Fibroblast of skin of left biceps (primary cell): Measurements from ENCODE around the gene DNAH11.
"Not testable (repeated sequence)": the region's sequence is repeated elsewhere in the genome, so short reads cannot be mapped to it uniquely, and the experiment has no call there.

Experiments used
- DNase-seq, 2 experiments: peaks; one replicate each; pipeline ENCODE4 v3.0.0-alpha.2; 2013; ENCODE audit warnings: low read depth in 2 of 2

DNAH11 gene

DNA sequence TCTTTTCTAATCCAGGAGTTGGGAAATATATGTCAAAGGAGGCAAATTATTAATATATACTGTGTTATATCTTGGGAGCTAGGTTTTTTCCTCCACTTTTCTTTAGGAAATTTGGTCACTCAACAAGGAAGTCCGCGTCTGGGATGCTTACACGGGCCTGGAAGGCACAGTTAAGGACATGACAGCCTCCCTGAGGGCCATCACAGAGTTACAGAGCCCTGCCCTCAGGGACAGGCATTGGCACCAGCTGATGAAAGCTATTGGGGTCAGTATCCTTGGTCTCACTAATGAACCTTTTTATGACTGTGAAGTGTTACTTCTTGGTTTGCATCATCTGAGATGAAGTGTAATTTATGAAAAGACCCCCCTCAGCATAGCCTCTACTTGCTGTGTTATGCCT lies 74.7 kb downstream of the DNAH11 start:
- no peak for DNase-seq

DNA sequence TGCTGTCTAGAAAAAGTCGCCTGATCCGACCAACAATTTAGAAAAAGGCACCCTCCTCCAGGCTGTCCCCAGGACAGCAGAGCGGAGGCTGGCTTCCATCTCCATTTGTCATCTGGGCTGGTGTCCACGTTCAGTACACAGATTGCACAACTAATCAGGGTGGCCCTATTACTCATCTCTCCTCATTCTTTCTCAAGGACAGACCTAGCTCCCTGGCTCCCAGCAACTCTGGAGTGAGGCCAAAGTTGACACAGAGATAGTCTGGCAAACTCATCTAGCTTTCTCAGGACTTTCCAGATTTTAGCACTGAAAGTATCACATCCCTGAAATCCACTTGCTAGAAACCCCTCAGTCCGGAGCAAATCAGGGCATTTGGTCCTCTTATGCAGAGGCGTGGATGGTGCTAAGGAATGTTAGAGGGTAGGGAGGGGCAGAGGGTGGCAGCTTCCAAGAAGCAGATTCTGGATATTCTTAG lies 75.1 kb downstream of the DNAH11 start:
- peak in 1 of 2 experiments; percentile 9 for DNase-seq

- DNase-seq = no peak
Measured at GRCh38 chr7:21618706-21619105, 75.9 kb downstream of the DNAH11 start.

DNA sequence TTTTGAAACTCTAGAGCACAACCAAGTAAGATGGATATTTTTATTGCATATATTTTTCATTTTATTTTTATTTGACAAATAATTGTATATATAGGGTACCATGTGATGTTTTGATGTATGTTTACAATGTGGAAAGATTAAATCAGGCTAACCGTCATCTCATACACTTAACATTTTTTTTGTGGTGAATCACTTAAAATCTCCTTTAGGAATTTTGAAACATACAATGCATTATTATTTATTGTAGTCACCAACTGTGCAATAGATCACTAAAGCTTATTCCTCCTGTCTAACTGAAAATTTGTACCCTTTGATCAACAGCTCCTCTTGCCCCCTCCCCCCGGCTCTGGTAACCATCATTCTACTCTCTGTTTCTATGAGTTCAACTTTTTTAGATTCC lies 77.2 kb downstream of the DNAH11 start:
- DNase-seq = no peak

GRCh38 chr7:21624320-21624719 lies 81.5 kb downstream of the DNAH11 start:
- no peak for DNase-seq

DNA sequence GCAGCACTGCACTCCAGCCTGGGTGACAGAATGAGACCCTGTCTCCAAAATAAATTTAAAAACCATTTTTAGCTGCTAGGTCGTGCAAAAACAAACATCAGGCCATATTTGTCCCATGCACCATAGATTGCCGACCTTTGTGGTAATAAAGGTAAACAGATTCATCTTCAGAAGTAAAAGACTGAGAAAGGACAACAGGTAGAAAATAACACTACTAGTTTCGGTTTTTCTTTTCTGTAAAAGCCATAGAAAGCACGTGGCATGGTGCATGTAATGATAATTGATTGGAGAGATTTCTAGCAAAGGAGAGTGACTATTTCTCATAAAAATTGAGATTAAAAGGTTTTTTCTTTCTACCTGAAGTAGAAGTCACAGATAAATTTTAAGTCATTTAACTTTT lies 93.9 kb downstream of the DNAH11 start:
- no peak for DNase-seq

- no peak for DNase-seq
Measured at GRCh38 chr7:21639206-21639868, 96.5 kb downstream of the DNAH11 start.

DNA sequence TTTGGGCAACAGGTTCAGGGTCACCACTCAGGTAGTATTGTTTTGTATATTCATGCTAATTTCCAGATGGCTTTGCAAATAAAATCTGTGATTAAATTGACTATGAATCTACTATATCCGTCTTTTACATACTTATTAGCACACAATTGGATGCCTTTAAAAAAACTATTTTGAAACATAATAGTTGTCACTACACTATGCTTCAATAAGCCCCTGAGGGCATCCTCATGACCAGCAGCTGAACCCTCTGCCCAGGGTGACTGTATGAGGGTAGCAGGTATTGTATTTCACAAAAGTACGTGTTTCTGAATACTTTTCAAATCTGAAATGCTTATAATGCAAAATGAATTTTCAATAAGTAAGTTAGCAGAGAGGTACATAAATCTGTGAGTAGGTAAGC lies 97.3 kb downstream of the DNAH11 start:
- DNase-seq = no peak

DNA sequence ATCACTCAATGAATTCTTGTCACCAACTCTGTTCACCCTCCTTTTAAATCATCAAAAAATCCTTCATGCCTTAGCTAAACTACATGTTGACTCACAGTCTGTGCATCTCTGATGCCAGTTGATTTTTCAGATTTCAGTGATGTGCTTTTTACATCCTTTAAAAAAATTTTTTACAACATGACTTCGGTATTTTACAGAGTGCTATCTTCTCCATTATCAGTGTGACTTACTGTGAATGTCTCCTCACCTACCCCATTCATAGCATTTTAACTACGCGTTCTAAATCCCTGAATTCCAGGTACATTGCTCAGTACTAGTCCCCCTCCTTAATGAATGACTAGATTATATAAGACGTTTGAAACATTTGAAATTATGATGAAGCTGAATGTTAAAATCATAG lies 98.7 kb downstream of the DNAH11 start:
- DNase-seq = no peak

GRCh38 chr7:21642422-21642821 lies 99.6 kb downstream of the DNAH11 start:
- DNase-seq = no peak

DNA sequence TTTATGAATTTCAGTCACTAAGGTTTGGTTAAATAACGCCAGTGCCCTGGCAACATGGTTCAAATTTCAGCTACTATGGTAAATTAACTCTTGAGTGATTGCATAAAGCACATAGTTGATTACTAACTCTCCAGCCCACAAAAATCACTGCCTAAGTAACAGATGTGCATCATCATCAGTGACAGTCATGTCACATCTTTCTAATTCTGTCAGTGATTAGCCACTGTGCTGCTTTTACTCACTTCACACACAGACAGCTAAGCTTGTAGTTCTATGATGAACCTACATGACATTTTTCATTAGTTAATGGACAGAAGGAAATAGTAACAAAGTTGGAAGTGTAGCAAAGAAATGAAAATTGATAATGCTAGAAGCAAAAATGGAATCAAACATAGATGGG lies 108.9 kb downstream of the DNAH11 start:
- DNase-seq = no peak

DNA sequence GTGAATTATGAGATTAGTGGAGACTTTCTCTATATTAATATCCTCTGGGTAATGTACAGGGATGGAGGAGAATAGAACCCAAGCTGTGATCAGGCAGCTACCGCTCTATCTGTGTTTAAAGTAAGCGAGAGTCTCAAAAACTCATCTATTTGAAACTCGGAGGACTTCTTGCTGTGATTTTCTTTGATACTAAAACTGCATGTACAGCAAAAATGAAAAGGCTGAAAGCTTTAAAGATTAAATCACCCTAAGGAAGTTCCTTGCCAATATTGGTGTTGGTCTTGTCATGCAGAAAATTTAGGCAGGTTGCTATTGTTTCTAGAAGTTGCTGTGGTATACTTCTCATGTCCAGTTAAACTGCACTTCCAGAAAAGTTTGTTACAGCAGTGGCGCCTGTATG lies 110.8 kb downstream of the DNAH11 start:
- DNase-seq = no peak

GRCh38 chr7:21656081-21656480 lies 113.2 kb downstream of the DNAH11 start:
- no peak for DNase-seq

DNA sequence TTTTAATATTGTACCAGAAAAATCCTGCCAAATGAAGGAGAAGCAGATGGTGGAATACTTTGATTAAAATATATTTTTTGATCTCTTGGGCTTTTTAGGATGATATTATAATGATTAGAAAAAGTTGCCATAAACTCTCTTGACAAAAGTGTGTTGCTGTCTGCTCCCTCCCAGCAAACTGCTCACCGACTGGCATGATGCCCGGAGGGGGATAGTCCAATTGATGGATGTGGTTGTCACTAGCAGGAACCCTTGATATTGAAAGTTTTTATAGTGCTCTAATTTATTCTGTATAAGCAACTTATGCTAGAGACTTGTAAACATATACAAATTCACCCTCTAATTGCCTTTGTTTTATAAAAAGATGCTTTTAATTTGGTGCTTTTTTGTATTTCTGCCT lies 114.0 kb downstream of the DNAH11 start:
- no peak for DNase-seq

- DNase-seq = no peak
Measured at GRCh38 chr7:21670496-21670895, 127.7 kb downstream of the DNAH11 start.

DNA sequence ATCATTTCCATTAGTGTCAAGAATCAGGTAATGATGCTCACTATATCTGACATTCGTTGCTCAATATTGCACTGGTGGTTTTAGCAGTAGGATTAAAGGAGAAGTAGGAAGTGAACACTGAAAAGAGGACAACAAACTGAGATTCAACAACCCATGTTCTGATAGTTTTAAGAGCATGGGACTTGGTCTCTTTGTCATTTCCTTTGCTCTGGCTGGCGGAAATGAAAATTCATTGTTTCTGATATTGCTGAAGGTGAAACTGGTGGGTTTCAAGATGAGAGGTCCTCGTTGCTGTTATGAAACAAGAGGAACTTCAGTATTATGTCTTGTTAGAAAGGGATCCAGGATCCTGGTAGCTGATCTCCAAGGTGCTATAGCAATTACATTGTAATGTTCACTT lies 129.0 kb downstream of the DNAH11 start:
- no peak for DNase-seq

- DNase-seq = no peak
Measured at GRCh38 chr7:21675255-21675654, 132.4 kb downstream of the DNAH11 start.

DNA sequence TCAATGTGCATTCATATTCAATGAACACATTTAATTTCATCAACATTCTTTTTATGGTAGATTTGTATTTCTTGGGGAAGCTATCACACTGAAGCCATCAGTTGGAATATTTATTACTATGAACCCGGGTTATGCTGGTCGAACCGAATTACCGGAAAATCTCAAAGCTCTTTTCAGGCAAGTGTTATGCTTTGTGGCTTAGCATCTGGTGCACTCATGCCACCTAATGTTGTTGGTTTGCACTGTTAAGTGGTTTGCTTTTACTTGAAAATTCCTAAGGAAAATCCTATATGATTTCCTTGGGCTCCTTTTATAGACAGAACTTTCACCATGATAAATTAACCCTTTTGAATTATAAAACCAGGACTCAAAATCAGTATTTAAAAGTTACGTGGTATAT lies 147.9 kb downstream of the DNAH11 start:
- no peak for DNase-seq

DNA sequence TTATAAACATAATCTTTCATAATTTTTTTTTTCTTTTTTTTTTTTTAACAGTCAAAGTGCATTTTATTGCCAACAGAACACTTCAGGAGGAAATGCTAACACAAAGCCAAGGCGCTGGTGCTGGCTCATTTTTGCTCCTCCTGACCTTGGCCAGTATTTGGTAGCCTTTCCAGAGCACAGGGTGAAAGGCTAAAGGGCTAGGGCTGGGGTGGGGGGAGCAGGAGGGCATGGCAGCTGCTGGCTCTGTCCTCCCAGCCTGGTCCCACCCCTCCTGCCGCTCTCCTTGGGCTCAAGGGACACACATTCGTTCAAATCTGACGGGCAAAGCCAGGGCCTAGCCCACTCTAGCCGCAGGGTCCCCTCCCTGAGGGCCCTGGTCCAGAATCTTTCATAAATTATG lies 148.3 kb downstream of the DNAH11 start:
- not testable (repeated sequence) for DNase-seq

DNA sequence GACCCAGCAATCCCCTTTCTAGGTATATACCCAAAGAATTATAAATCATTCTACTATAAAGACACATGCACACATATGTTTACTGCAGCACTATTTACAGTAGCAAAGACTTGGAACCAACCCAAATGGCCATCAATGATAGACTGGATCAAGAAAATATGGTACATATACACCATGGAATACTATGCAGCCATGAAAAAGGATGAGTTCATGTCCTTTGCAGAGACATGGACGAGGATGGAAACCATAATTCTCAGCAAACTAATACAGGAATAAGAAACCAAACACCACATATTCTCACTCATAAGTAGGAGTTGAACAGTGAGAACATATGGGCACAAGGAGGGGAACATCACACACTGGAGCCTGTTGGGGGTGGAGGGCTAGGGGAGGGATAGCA lies 157.7 kb downstream of the DNAH11 start:
- DNase-seq = not testable (repeated sequence)

GRCh38 chr7:21702303-21702702 lies 159.5 kb downstream of the DNAH11 start:
- no peak for DNase-seq

GRCh38 chr7:21704359-21704758 lies 161.5 kb downstream of the DNAH11 start:
- DNase-seq = no peak

GRCh38 chr7:21706131-21706530 lies 163.3 kb downstream of the DNAH11 start:
- DNase-seq = no peak

DNA sequence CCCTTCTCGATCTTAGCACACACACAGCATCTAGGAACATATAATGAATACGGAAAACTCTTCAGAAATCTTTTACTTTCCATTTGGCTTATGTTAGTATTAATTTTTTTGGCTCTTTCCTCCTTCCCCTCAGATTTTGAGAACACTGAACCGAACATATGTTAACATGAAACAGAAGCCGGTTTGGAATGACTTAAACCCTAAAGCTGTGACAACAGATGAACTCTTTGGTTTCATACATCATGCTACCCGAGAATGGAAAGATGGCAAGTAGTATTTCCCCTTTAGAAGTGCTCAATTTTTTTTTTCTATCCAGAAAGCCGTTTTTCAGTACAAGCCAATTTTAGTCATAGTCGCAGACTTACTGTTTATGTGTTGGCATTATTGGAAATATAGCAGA lies 164.7 kb downstream of the DNAH11 start:
- no peak for DNase-seq
